Endothelial cell of umbilical vein (primary cell): ENCODE data around the gene KLF13. TPM values are rescaled to one million over a fixed set of nuclear protein-coding genes. Genes with fewer than 3 reads are reported as not detected.

Experiments used
- BruUV-seq: library from RNA; stranded (reverse); fragments of 400-500 nt; replicated peaks from 2 replicates; lab custom pipeline; 2021; lab: Mats Ljungman, UMichigan
- CTCF ChIA-PET: fragments of 300-600, 350-600 bp; sonication (Branson Sonifier 250); formaldehyde crosslinking; loops from one replicate; lab custom pipeline; 2021; ENCODE audit warnings: antibody characterized with exemption, inconsistent platforms; lab: Charles Lee
- POLR2A ChIA-PET: fragments of 300-600, 350-600 bp; sonication (Branson Sonifier 250); formaldehyde crosslinking; loops from one replicate; lab custom pipeline; 2021; ENCODE audit warnings: antibody characterized with exemption, inconsistent platforms; lab: Charles Lee
- DNase-seq: peaks from one replicate; pipeline ENCODE4 v3.0.0-alpha.2; 2011; ENCODE audit warnings: low read depth, low spot score
- FAIRE-seq: peaks from 2 replicates; lab custom pipeline; 2011; peaks lifted over from hg19 to GRCh38; lab: Jason Lieb, UNC
- H2AFZ ChIP-seq: 2 replicates; pipeline ENCODE4 v1.6.0; 2012; ENCODE audit warnings: low read depth, low read length, control low read depth, inconsistent platforms
- H3K27ac ChIP-seq: 2 replicates; pipeline ENCODE4 v1.5.1; 2011; ENCODE audit warnings: low read depth, mild to moderate bottlenecking, control low read depth, low read length, moderate library complexity; ENCODE audit not compliant: insufficient read depth
- H3K27me3 ChIP-seq, 2 experiments: 2 replicates each; pipeline versions ENCODE4 v1.6.0 to v1.6.1; 2011; ENCODE audit warnings: low read length in 2 of 2, mixed read lengths in 1 of 2; ENCODE audit not compliant: control insufficient read depth in 2 of 2, insufficient read depth in 2 of 2
- H3K36me3 ChIP-seq, 2 experiments: 2 replicates in 1 of 2; 3 replicates in 1 of 2; pipeline ENCODE4 v1.5.1; 2011; ENCODE audit warnings: low read length in 2 of 2, mild to moderate bottlenecking in 1 of 2, moderate library complexity in 1 of 2; ENCODE audit not compliant: control insufficient read depth in 2 of 2, insufficient read depth in 2 of 2; ENCODE audit errors: extremely low read depth in 1 of 2
- H3K4me1 ChIP-seq: 3 replicates; pipeline ENCODE4 v1.5.1; 2011; ENCODE audit warnings: mild to moderate bottlenecking, low read length; ENCODE audit not compliant: control insufficient read depth, insufficient read depth; ENCODE audit errors: extremely low read depth
- H3K4me2 ChIP-seq: 2 replicates; pipeline ENCODE4 v1.6.1; 2011; ENCODE audit warnings: low read length, control low read depth, mixed read lengths; ENCODE audit not compliant: insufficient read depth
- H3K4me3 ChIP-seq, 3 experiments: fragments of 200-600 bp in 1 of 3; sonication (generic), shearing (Covaris generic) in 1 of 3; replicated peaks in 1 of 3; 2 replicates each; pipeline ENCODE4 v1.5.1; 2011 to 2016; ENCODE audit warnings: control low read depth in 3 of 3, low read length in 3 of 3, mild to moderate bottlenecking in 2 of 3, inconsistent platforms in 1 of 3, low read depth in 1 of 3, moderate library complexity in 1 of 3; ENCODE audit not compliant: insufficient read depth in 1 of 3
- H3K79me2 ChIP-seq: 2 replicates; pipeline ENCODE4 v1.6.0; 2012; ENCODE audit warnings: low read length, inconsistent platforms; ENCODE audit not compliant: control insufficient read depth, insufficient read depth
- H3K9ac ChIP-seq: replicated peaks from 2 replicates; pipeline ENCODE3; 2011; ENCODE audit warnings: low read length, control low read depth; ENCODE audit not compliant: insufficient read depth; ENCODE audit errors: extremely low read depth
- H3K9me1 ChIP-seq: replicated peaks from 3 replicates; pipeline ENCODE4 v1.6.0; 2011; ENCODE audit warnings: mild to moderate bottlenecking, low read length; ENCODE audit not compliant: control insufficient read depth, insufficient read depth; ENCODE audit errors: extremely low read depth
- H3K9me3 ChIP-seq: replicated peaks from 2 replicates; pipeline ENCODE4 v1.5.1; 2012; ENCODE audit warnings: low read length, inconsistent platforms; ENCODE audit not compliant: control insufficient read depth, insufficient read depth
- H4K20me1 ChIP-seq: replicated peaks from 2 replicates; pipeline ENCODE3; 2011; ENCODE audit warnings: mild to moderate bottlenecking, low read length; ENCODE audit not compliant: control insufficient read depth, insufficient read depth; ENCODE audit errors: extremely low read depth
- EZH2 ChIP-seq: IDR thresholded peaks from 2 replicates; pipeline ENCODE4 v1.6.1; 2012; ENCODE audit warnings: borderline replicate concordance, low read depth, mild to moderate bottlenecking, moderate library complexity, low read length, inconsistent platforms; ENCODE audit not compliant: severe bottlenecking
- FOS ChIP-seq: IDR thresholded peaks from 2 replicates; pipeline ENCODE4 v1.6.1; 2011; ENCODE audit warnings: mild to moderate bottlenecking, low read length, moderate library complexity, borderline replicate concordance; ENCODE audit not compliant: insufficient read depth
- GATA2 ChIP-seq: IDR thresholded peaks from 2 replicates; pipeline ENCODE4 v1.7.0; 2011; ENCODE audit warnings: low read depth, mild to moderate bottlenecking, moderate library complexity, mixed read lengths, low read length; ENCODE audit not compliant: insufficient read length, insufficient read depth
- JUN ChIP-seq: IDR thresholded peaks from 2 replicates; pipeline ENCODE4 v1.6.1; 2011; ENCODE audit warnings: borderline replicate concordance, low read depth; ENCODE audit not compliant: insufficient read length, insufficient read depth
- MAX ChIP-seq: IDR thresholded peaks from 2 replicates; pipeline ENCODE4 v1.6.1; 2011; ENCODE audit not compliant: insufficient read depth, insufficient read length
- MYC ChIP-seq: IDR thresholded peaks from one replicate; pipeline ENCODE4 v1.6.1; 2011; ENCODE audit warnings: mild to moderate bottlenecking, low read depth, low read length
- POLR2A ChIP-seq: IDR thresholded peaks from 2 replicates; pipeline ENCODE4 v1.6.1; 2012; ENCODE audit warnings: low read depth, mild to moderate bottlenecking, control low read depth, low read length
- POLR2AphosphoS5 ChIP-seq: IDR thresholded peaks from 2 replicates; pipeline ENCODE4 v1.6.1; 2012; ENCODE audit warnings: low read depth, mild to moderate bottlenecking, control low read depth, low read length, moderate library complexity; ENCODE audit not compliant: insufficient read depth
- dilution Hi-C: fragments of 300-500 bp; cut with MboI; formaldehyde crosslinking; loops from one replicate; pipeline ENCODE4 v1.15.0; 2019; ENCODE audit warnings: low sequenced_read_pairs; ENCODE audit not compliant: extremely low pct_ligation_motif_present
- intact Hi-C: fragments of 100-400 bp; cut with micrococcal nuclease; formaldehyde crosslinking; loops from one replicate; pipeline ENCODE4 v1.10.0; 2022
- polyA plus RNA-seq, 4 experiments: library from polyadenylated mRNA; depleted of rRNA in 3 of 4; stranded (reverse) in 3 of 4; unstranded in 1 of 4; fragments of >200 nt; gene quantifications; 2 replicates each; pipeline versions ENCODE4 v1.2.1 to v1.2.3, GENCODE V29; 2011 to 2012; ENCODE audit warnings: missing spikeins in 1 of 4
- total RNA-seq: library from RNA; stranded (reverse); gene quantifications from 2 replicates; pipeline ENCODE4 v1.2.3, GENCODE V29; 2021
- TF ChIP-seq, protein P1 (sequence below), 2 donors: IDR thresholded peaks; 1 replicate in 1 of 2; 2 replicates in 1 of 2; pipeline ENCODE4 v1.5.1; 2011; ENCODE audit warnings: low read length in 2 of 2, mild to moderate bottlenecking in 2 of 2, moderate library complexity in 2 of 2, control low read depth in 1 of 2, inconsistent platforms in 1 of 2, low read depth in 1 of 2; ENCODE audit not compliant: insufficient read depth in 1 of 2; ENCODE audit errors: extremely low read depth in 1 of 2

Gene KLF13
- total and polyA plus RNA-seq, 2 donors (not counting 3 experiments of a cell fraction or from before 2014, with no cell fraction given) = 10.1 to 31.9 TPM

GRCh38 chr15:31419820-31420219 is 93.2 kb downstream of the KLF13 start:
- intact Hi-C loops = no loop called here
- Histone ChIP-seq H3K9me3 (no peaks in the 10 kb centered on the region), H4K20me1 (no peaks in the 10 kb centered on the region), H3K9ac (no peak overlapping the region), H3K79me2 (no peaks in the 10 kb centered on the region), H2AFZ (no peak overlapping the region), H3K4me2 (no peak overlapping the region), H3K4me1 (no peaks in the 10 kb centered on the region), H3K27ac (no peak overlapping the region), H3K27me3 (peaks cover 3 to 4% of the 10 kb centered on the region in 2 experiments), H3K9me1 (no peaks in the 10 kb centered on the region), H3K4me3 (no peak overlapping the region), H3K36me3 (no peaks in the 10 kb centered on the region)
- BruUV-seq = no TSS peak
- ChIA-PET POLR2A (no interaction called here), CTCF (interaction anchor here (1.0 to 1.3 kb wide), 2 partner anchors 13 to 18 kb away, joined by 3 read pairs; no protein-coding TSS in a partner anchor)
- DNase-seq = no peak
- TF ChIP-seq POLR2A = no peak
- TF ChIP-seq, protein P1, sequence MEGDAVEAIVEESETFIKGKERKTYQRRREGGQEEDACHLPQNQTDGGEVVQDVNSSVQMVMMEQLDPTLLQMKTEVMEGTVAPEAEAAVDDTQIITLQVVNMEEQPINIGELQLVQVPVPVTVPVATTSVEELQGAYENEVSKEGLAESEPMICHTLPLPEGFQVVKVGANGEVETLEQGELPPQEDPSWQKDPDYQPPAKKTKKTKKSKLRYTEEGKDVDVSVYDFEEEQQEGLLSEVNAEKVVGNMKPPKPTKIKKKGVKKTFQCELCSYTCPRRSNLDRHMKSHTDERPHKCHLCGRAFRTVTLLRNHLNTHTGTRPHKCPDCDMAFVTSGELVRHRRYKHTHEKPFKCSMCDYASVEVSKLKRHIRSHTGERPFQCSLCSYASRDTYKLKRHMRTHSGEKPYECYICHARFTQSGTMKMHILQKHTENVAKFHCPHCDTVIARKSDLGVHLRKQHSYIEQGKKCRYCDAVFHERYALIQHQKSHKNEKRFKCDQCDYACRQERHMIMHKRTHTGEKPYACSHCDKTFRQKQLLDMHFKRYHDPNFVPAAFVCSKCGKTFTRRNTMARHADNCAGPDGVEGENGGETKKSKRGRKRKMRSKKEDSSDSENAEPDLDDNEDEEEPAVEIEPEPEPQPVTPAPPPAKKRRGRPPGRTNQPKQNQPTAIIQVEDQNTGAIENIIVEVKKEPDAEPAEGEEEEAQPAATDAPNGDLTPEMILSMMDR (IDR thresholded peaks at IDR 0.05; ENCODE audit: extremely low read depth in 1 of 2, insufficient read depth in 1 of 2, low read depth in 1 of 2, low read length in 2 of 2) = no peak
- TF ChIP-seq MAX = no peak
- TF ChIP-seq GATA2 = no peak
- no peak for TF ChIP-seq EZH2
- TF ChIP-seq POLR2AphosphoS5 = no peak
- dilution Hi-C loops = no loop called here
- FAIRE-seq = no peak

DNA sequence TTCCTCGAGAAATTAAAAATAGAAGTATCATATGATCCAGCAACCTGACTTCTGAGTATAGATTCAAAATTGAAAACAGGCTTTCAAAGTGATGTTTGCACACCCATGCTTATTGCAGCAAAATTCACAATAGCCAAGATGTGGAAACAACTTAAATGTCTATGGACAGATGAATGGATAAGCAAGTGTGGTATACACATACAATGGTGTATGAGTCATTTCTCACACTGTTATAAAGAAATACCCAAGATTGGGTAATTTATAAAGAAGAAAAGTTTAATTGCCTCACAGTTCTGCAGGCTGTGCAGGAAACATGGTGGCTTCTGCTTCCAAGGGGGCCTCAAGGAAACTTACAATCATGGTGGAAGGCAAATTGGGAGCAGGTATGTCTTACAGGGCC is 100.8 kb downstream of the KLF13 start:
- TF ChIP-seq JUN (no peak), FOS (no peak), MYC (no peak), MAX (no peak), POLR2A (no peak), EZH2 (no peak), GATA2 (no peak), POLR2AphosphoS5 (no peak)
- TF ChIP-seq, protein P1 (IDR thresholded peaks at IDR 0.05; ENCODE audit: extremely low read depth in 1 of 2, insufficient read depth in 1 of 2, low read depth in 1 of 2, low read length in 2 of 2) = no peak
- Histone ChIP-seq H3K9me3 (no peaks in the 10 kb centered on the region), H3K4me1 (no peaks in the 10 kb centered on the region), H2AFZ (no peak overlapping the region), H3K9me1 (no peaks in the 10 kb centered on the region), H3K79me2 (no peaks in the 10 kb centered on the region), H3K4me3 (no peak overlapping the region), H3K27me3 (peaks cover 0 to 2% of the 10 kb centered on the region in 2 experiments), H3K27ac (no peak overlapping the region), H4K20me1 (no peaks in the 10 kb centered on the region), H3K4me2 (no peak overlapping the region), H3K9ac (no peak overlapping the region), H3K36me3 (no peaks in the 10 kb centered on the region)
- CTCF ChIA-PET = no interaction called here
- intact Hi-C loops (no loop called here), dilution Hi-C loops (no loop called here)
- FAIRE-seq (no peak), DNase-seq (no peak)
- BruUV-seq = no TSS peak
- POLR2A ChIA-PET = no interaction called here
